PFSK-1 (cell line): ENCODE measurements around the gene PRDX3.

Experiments used
- FOXP2 ChIP-seq: optimal IDR thresholded peaks from 2 replicates; pipeline ENCODE3; 2011; ENCODE audit warnings: borderline replicate concordance, control low read depth, inconsistent platforms; ENCODE audit not compliant: insufficient read depth; ENCODE audit errors: extremely low read length, extremely low read depth
- POLR2AphosphoS5 ChIP-seq: IDR thresholded peaks from 2 replicates; pipeline ENCODE4 v1.6.1; 2012; ENCODE audit warnings: low read depth, mild to moderate bottlenecking, control low read depth, low read length, moderate library complexity
- REST ChIP-seq, 2 experiments: IDR thresholded peaks; 2 replicates each; pipeline versions ENCODE4 v1.6.1 to v1.8.0; 2011 to 2012; ENCODE audit warnings: low read depth in 2 of 2, low read length in 2 of 2, control low read depth in 1 of 2, inconsistent platforms in 1 of 2, mild to moderate bottlenecking in 1 of 2, moderate library complexity in 1 of 2; ENCODE audit not compliant: insufficient read depth in 1 of 2
- SIN3A ChIP-seq: IDR thresholded peaks from 2 replicates; pipeline ENCODE4 v1.6.1; 2012; ENCODE audit warnings: mild to moderate bottlenecking, low read length, moderate library complexity, borderline replicate concordance; ENCODE audit not compliant: insufficient read depth
- TAF1 ChIP-seq: IDR thresholded peaks from 2 replicates; pipeline ENCODE4 v1.6.1; 2012; ENCODE audit warnings: low read length, control low read depth, borderline replicate concordance; ENCODE audit not compliant: insufficient read depth

PRDX3 gene

DNA sequence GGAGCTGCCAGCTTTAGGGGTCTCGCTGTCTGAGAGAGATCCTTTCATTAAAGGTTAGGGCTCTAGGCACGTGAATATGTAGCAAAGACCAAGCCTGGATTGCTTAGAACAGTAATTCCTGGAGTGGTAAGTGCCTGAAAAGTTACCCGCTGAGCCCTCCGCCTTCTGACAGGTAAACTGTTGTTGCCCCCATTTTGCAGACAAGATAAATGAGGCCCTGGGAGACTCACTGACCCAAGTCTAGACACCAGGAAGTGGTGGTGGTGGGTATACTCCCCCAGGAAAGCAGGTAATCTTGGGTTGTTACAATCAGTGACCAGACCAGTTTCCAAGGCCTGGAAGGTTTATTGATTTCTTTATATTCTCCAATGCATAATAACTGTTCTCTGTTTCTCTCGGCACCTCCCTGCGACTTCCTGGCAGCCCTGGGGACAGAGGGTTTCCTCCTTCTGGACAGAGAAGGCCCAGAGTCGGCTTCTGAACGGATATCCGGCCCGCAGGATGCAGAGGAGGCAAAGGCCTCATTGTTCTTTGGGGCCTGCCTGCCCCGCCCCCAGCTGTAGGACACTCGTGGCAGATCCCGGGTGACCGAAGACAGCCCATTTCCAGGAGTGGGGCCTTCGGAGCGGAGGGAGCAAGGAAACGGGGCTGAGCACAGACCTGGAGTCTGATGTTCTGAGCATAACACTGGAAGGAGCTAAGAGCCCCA, 27.4 kb upstream of the PRDX3 start:
- TF ChIP-seq SIN3A: 0 out of 2 replicates have a peak, but pooled peaks have one; percentile 27
- no peak for TF ChIP-seq FOXP2

GRCh38 chr10:119203006-119203405, 24.4 kb upstream of the PRDX3 start:
- TF ChIP-seq FOXP2 (no peak), POLR2AphosphoS5 (no peak), SIN3A (no peak), TAF1 (no peak)

DNA sequence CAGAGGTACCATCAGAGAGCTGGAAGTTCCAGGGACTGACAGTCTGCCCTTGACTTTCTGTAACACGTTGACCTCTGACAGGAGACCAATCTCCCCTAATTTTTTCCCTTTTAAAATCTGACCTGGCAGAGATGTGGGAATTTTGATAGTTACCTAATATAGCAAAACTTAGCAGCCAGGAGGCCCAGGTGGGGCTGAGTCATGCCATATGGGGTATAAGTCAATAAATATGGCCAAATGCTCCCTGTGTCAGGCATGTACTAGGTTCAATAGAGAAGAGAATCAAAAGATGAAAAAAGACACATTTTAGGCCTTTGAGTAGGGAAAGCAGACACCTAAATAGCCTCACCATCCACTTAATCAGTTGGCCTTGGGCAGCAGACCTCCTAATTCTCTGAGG, 22.6 kb upstream of the PRDX3 start:
- TF ChIP-seq REST (IDR thresholded peaks at IDR 0.05; ENCODE audit: insufficient read depth in 1 of 2, low read depth in 2 of 2, low read length in 2 of 2): no peak
- TF ChIP-seq SIN3A: no peak
- no peak for TF ChIP-seq POLR2AphosphoS5
- TF ChIP-seq FOXP2: no peak
- TF ChIP-seq TAF1: no peak

- no peak for TF ChIP-seq POLR2AphosphoS5
- no peak for TF ChIP-seq TAF1
- no peak for TF ChIP-seq FOXP2
- TF ChIP-seq REST (IDR thresholded peaks at IDR 0.05; ENCODE audit: insufficient read depth in 1 of 2, low read depth in 2 of 2, low read length in 2 of 2): no peak
- TF ChIP-seq SIN3A: no peak
Observed at GRCh38 chr10:119199231-119199992, 20.8 kb upstream of the PRDX3 start.

- TF ChIP-seq SIN3A (no peak), TAF1 (no peak), REST (IDR thresholded peaks at IDR 0.05; ENCODE audit: insufficient read depth in 1 of 2, low read depth in 2 of 2, low read length in 2 of 2) (no peak), POLR2AphosphoS5 (no peak), FOXP2 (no peak)
Observed at GRCh38 chr10:119198438-119198837, 19.8 kb upstream of the PRDX3 start.

DNA sequence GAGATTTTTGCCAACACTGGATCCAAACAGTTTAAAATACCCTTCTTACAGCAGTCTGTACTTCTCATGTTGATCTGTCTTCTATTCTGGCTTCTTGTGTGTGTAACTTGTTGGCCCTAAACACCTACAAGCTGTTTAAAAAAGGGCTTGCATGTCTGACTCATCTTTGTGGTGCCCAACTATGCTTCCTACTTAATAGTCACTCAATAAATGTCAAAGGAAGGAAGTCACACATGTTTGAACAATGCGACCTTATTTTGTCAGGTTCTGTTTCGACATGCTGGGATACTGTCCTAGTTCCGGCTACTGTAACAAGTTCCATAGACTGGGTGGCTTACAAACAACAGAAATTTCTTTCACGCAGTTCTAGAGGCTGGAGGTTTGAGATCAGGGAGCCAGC, 19.3 kb upstream of the PRDX3 start:
- TF ChIP-seq REST (IDR thresholded peaks at IDR 0.05; ENCODE audit: insufficient read depth in 1 of 2, low read depth in 2 of 2, low read length in 2 of 2): no peak
- TF ChIP-seq SIN3A: no peak
- no peak for TF ChIP-seq TAF1
- TF ChIP-seq FOXP2: no peak
- TF ChIP-seq POLR2AphosphoS5: no peak
